GM21515 (cell line): Measurements from ENCODE around the gene BUD23.

ENCODE experiments used
- ATAC-seq: cut with Tn5 transposase; IDR thresholded peaks from one replicate; pipeline ENCODE4 v1.9.1; 2021; ENCODE audit not compliant: unreplicated experiment

Gene BUD23

DNA sequence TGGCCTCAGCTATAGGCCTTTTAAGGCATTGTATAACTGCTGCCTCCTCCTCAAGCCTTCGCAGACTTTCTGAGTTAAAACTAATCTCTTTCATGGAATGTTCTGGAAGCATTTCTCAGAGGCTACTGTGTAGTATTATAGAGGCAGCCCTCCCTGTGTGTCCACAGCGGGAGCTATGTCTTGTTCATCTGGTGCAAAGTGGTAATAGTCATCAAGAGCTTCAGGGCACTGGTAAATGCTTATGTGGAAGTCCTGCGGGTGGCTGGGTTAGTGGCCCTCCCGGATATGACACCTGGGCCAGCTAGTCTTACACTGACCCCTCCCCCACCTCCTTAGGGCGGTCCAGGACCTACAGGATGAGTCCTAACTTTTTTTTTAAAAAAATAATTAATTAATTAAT is 57.4 kb downstream of the BUD23 start:
- ATAC-seq, result no peak

DNA sequence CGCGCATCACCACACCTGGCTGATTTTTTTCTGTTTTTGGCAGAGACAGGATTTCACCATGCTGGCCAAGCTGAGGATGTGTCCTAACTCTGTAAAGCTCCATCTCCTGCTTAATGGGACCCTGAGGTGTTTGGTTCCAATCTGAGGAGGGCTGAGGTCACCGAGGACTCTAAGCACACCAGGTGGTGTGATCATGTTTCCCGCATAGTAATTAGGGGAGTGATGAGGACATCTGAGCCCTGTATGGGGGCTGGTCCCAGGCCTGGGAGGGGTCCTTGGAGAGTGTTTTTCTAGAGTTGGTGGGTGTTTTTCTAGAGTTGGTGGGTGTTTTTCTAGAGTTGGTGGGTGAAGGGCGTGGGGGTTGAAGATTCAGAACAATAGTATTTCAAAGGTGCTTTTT is 58.2 kb downstream of the BUD23 start:
- no peak for ATAC-seq

DNA sequence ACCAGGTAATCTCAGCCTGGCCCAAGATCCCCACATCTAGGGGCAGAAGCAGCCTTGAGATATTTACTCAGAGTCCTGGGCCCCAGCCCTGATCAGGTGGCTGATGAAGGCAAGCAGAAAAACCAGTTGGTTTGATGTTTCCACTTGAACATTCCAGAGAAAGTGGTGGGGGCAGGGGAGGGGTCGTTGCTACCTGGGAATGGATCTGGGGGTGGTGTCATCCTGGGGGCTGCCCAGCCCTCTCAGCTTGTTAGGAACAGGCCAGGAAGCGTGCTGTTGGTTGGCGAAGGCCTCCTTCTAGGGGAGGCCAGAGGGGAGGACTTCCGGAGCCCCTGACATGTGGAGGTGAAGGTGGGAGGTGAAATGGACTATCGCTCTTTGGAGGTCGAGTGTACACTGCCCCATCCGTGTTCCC is 58.9 kb downstream of the BUD23 start:
- ATAC-seq, result no peak

DNA sequence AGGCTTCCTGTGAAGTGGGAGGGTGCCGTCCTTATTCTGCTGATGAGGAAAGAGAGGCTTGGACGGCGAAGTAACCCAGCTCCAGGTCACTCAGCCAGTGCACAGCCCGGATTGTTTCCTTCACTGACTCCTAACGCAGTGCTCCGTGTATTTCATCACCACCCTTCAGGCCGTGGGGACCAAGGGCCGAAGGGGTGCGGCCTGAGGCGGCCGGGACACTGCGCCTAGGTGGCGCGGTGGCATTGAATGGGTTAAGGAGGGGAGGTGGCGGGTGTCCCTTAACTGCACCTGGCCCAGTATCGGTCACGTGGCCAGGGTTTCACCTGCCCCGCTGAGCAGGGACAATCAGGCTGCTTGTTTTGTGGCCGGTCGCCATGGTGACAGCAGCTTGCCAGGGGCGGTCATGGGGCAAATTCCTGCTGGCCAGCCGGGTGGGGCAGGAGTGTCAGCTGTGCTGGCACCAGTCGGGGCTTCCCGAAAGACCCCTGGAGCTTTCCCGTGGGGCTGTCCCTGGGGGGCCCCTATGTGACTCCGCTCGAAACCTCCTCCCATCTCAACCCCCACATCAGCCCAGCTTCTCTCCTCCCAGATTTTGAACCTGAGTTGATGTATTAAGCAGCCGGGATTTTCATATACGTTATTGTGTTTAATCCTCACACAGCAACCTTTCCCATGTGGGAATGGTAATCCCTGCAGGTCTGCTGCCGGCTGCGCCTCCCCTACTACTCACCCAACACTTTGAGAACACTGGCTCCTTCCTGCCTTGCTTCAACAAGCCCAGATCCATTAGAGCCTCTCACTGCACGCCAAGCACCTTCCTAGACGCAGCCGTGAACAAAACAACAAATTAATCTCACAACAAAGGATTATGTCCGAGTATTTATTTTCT is 59.6 kb downstream of the BUD23 start:
- ATAC-seq, result no peak

DNA sequence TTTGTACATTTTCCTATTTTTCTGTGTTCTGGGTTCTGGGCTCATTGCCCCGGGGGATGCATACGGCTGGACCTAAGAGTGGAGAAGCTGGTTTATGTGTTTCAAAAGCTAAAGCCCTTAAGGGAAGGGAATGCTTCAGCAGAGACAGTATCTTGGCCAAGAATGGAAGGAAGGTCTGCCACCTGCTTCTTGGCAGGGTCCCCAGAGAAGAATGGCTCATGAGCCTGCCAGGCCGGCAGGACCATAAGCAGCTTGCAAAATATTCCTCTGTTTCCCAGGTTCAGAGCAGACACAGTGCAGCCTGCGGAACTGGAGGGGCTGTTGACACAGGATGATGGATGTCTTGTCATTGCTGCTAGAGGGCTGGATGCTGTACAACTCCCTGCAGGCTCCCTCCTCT is 63.0 kb downstream of the BUD23 start:
- no peak for ATAC-seq
